Measurements from ENCODE around the gene BIN2.

DNA sequence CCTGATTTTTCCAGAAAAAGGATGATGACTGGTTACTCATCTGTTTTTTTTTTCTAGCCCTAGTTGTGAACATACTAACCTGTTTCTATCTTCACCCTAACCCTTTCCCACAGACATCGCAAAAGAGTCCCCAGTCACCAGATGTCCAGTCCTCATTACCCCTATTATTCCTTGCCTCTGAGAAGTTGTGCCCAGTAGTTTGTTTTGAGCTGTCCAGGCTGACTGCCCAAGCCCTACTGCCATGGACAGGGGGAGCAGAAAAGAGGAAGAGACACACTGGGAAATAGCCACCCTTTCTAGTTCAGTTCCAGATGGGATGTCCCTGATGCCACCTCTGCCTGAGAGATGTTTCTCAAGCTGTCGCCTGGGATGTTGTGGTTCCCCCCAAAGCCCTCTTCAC is 36.3 kb upstream of the BIN2 start:
- TF ChIP-seq, protein P1, sequence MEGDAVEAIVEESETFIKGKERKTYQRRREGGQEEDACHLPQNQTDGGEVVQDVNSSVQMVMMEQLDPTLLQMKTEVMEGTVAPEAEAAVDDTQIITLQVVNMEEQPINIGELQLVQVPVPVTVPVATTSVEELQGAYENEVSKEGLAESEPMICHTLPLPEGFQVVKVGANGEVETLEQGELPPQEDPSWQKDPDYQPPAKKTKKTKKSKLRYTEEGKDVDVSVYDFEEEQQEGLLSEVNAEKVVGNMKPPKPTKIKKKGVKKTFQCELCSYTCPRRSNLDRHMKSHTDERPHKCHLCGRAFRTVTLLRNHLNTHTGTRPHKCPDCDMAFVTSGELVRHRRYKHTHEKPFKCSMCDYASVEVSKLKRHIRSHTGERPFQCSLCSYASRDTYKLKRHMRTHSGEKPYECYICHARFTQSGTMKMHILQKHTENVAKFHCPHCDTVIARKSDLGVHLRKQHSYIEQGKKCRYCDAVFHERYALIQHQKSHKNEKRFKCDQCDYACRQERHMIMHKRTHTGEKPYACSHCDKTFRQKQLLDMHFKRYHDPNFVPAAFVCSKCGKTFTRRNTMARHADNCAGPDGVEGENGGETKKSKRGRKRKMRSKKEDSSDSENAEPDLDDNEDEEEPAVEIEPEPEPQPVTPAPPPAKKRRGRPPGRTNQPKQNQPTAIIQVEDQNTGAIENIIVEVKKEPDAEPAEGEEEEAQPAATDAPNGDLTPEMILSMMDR (IDR thresholded peaks at IDR 0.05) = no peak
- TF ChIP-seq POLR2A (IDR thresholded peaks at IDR 0.05) = no peak
